Measurements from ENCODE around the gene ATP6V0A1.

GRCh38 chr17:42411905-42412679 lies 46.6 kb upstream of the ATP6V0A1 start:
- TF ChIP-seq SP1 (IDR thresholded peaks at IDR 0.05) (no peak), ARNT (IDR thresholded peaks at IDR 0.05) (no peak), SUZ12 (IDR thresholded peaks at IDR 0.05) (no peak), NFRKB (IDR thresholded peaks at IDR 0.05) (no peak), BHLHE40 (IDR thresholded peaks at IDR 0.05; ENCODE audit: borderline replicate concordance) (no peak)

Measured in HEK293T (cell line).